ENCODE data around the gene KRT25. TPM values are rescaled to one million over a fixed set of nuclear protein-coding genes. Genes with fewer than 3 reads are reported as not detected.

KRT25 gene
- total RNA-seq, 4 donors from 2014 or later, result not detected

DNA sequence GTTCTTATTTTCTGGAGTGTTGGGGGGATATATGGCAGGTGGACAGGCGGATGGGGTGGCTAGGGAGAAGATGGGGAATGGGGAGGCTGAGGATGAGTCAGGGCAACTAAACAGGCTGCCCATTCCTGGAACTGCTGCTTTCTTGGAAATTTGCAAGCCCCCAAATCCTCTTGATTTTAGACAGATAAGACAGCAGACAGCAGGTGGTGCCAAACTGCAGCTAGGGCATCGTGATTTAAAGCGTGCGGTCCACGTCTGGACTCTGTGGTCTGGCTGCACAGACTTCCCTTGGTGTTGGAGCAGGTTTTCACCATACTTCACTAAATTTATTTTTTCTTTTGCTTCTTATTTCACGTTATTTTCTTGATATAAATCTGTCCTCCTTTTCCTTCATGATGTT lies 40.7 kb downstream of the KRT25 start:
- no peaks in the 10 kb centered on the region for H3K4me1 ChIP-seq
- intact Hi-C loops (cut with DNase I; ENCODE audit: low total_unique reads), result no loop called here
- H3K27ac ChIP-seq, result no peak overlapping the region
- no peak overlapping the region for H3K4me3 ChIP-seq
- no peaks in the 10 kb centered on the region for H3K27me3 ChIP-seq
- H3K36me3 ChIP-seq, result no peaks in the 10 kb centered on the region
- H3K9me3 ChIP-seq, result no peaks in the 10 kb centered on the region
- no peak for DNase-seq
- TF ChIP-seq, protein P1, sequence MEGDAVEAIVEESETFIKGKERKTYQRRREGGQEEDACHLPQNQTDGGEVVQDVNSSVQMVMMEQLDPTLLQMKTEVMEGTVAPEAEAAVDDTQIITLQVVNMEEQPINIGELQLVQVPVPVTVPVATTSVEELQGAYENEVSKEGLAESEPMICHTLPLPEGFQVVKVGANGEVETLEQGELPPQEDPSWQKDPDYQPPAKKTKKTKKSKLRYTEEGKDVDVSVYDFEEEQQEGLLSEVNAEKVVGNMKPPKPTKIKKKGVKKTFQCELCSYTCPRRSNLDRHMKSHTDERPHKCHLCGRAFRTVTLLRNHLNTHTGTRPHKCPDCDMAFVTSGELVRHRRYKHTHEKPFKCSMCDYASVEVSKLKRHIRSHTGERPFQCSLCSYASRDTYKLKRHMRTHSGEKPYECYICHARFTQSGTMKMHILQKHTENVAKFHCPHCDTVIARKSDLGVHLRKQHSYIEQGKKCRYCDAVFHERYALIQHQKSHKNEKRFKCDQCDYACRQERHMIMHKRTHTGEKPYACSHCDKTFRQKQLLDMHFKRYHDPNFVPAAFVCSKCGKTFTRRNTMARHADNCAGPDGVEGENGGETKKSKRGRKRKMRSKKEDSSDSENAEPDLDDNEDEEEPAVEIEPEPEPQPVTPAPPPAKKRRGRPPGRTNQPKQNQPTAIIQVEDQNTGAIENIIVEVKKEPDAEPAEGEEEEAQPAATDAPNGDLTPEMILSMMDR (IDR thresholded peaks at IDR 0.05), result no peak
- no peak for TF ChIP-seq POLR2A (IDR thresholded peaks at IDR 0.05)

- DNase-seq, result peak in 1 of 2 donors; percentile 47
- Histone ChIP-seq H3K27ac (peak overlapping the region in 1 of 2 donors; percentile 6), H3K4me3 (no peak overlapping the region)
These were observed 47.4 kb downstream of the KRT25 start for GRCh38 chr17:40707745-40708144.

DNA sequence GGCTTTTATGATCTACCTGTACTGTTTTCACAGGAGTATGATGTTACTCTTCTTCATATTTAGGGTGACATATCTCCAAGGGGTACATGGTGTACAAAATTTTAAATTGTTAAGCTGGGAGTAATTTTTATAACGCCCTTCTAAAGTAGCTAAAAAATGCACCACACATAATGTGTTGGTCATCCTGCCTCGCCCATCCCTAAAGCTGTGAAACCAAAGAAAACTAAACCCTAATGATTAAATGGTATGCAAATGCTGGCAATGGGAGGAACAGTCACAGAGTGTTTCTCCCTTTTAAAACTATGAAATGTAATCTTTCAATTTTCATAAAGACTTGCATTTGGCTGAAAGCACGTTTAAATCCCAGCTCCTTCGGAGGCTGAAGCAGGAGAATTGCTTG lies 49.5 kb downstream of the KRT25 start:
- Histone ChIP-seq H3K36me3 (no peaks in the 10 kb centered on the region), H3K4me1 (no peaks in the 10 kb centered on the region), H3K27ac (no peak overlapping the region), H3K27me3 (no peaks in the 10 kb centered on the region), H3K9me3 (no peaks in the 10 kb centered on the region), H3K4me3 (no peak overlapping the region)
- TF ChIP-seq, protein P1 (IDR thresholded peaks at IDR 0.05), result no peak
- no peak for TF ChIP-seq POLR2A (IDR thresholded peaks at IDR 0.05)
- intact Hi-C loops (cut with DNase I; ENCODE audit: low total_unique reads), result no loop called here
- DNase-seq, result no peak

More at GRCh38 chr17:40707745-40708144, 47.4 kb downstream of the KRT25 start:
- H3K27me3 ChIP-seq, result no peaks in the 10 kb centered on the region
- no peaks in the 10 kb centered on the region for H3K36me3 ChIP-seq
- no peaks in the 10 kb centered on the region for H3K4me1 ChIP-seq
- intact Hi-C loops (cut with DNase I; ENCODE audit: low total_unique reads), result no loop called here
- no peaks in the 10 kb centered on the region for H3K9me3 ChIP-seq
- no peak for TF ChIP-seq POLR2A (IDR thresholded peaks at IDR 0.05)
- TF ChIP-seq, protein P1 (IDR thresholded peaks at IDR 0.05), result no peak

DNA sequence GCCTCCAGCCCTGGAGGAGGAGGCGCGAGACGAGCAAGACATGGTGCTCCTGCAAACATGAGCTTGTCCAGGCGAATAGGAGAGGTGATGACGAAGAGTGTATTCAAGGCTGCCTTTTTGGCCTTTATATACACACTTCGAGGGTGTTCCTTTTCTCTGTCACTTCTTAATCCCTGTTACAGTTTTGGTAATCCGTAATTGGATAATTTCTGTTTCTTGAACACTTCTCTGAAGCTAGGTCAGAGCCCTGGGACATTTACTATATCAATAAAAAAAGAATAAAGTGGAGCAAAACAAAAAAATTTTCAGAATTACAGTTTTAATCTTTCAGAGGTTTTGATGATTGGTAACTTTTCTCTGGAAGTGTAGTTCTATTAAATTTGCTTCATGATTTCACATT lies 51.5 kb downstream of the KRT25 start, which contains the start of gene KRT24:
KRT24 (minus strand) TSS at position 101 of the 400 bp plus-strand sequence; CDS start at position 42, 59 bp downstream.
- no peak within 1 kb of the TSS for H3K27ac ChIP-seq
- intact Hi-C loops (cut with DNase I; ENCODE audit: low total_unique reads), result no loop called here
- TF ChIP-seq, protein P1 (IDR thresholded peaks at IDR 0.05), result no peak
- no peak for TF ChIP-seq POLR2A (IDR thresholded peaks at IDR 0.05)
- H3K27me3 ChIP-seq, result no peaks in the 10 kb centered on the region
- no peak within 1 kb of the TSS for H3K4me3 ChIP-seq
- H3K9me3 ChIP-seq, result no peaks in the 10 kb centered on the region
- H3K36me3 ChIP-seq, result no peaks in the 10 kb centered on the region
- no peak for DNase-seq
- H3K4me1 ChIP-seq, result no peaks in the 10 kb centered on the region

GRCh38 chr17:40702271-40702670 lies 52.9 kb downstream of the KRT25 start:
- Histone ChIP-seq H3K27ac (no peak overlapping the region), H3K36me3 (no peaks in the 10 kb centered on the region), H3K4me3 (no peak overlapping the region), H3K27me3 (no peaks in the 10 kb centered on the region), H3K4me1 (no peaks in the 10 kb centered on the region), H3K9me3 (no peaks in the 10 kb centered on the region)
- DNase-seq, result no peak
- intact Hi-C loops (cut with DNase I; ENCODE audit: low total_unique reads), result no loop called here
- no peak for TF ChIP-seq POLR2A (IDR thresholded peaks at IDR 0.05)

GRCh38 chr17:40699853-40700252 lies 55.3 kb downstream of the KRT25 start:
- no peaks in the 10 kb centered on the region for H3K27me3 ChIP-seq
- DNase-seq, result peak; percentile 27 to 31
- no peaks in the 10 kb centered on the region for H3K4me1 ChIP-seq
- intact Hi-C loops (cut with DNase I; ENCODE audit: low total_unique reads), result no loop called here
- no peak overlapping the region for H3K4me3 ChIP-seq
- H3K9me3 ChIP-seq, result no peaks in the 10 kb centered on the region
- peak overlapping the region; percentile 26 to 38 for H3K27ac ChIP-seq
- TF ChIP-seq POLR2A (IDR thresholded peaks at IDR 0.05), result no peak
- TF ChIP-seq, protein P1 (IDR thresholded peaks at IDR 0.05), result no peak
- H3K36me3 ChIP-seq, result no peaks in the 10 kb centered on the region
